Progenitor cell of endocrine pancreas (in vitro differentiated cells): ENCODE results near the gene PEX19. TPM values are rescaled to one million over a fixed set of nuclear protein-coding genes. Genes with fewer than 3 reads are reported as not detected.

ENCODE experiments used
- DNase-seq: peaks from one replicate; pipeline ENCODE4 v3.0.0; 2021; ENCODE audit warnings: low spot score; ENCODE audit not compliant: unreplicated experiment
- H3K27ac Mint-ChIP-seq: 2 replicates; pipeline ENCODE4 v1.8.0; 2021; ENCODE audit warnings: mild to moderate bottlenecking, moderate library complexity, mixed read lengths
- H3K27me3 Mint-ChIP-seq: 2 replicates; pipeline ENCODE4 v1.8.0; 2021; ENCODE audit warnings: mixed read lengths
- H3K36me3 Mint-ChIP-seq: 2 replicates; pipeline ENCODE4 v1.8.0; 2022; ENCODE audit warnings: mixed read lengths; ENCODE audit not compliant: insufficient read depth
- H3K4me1 Mint-ChIP-seq: 2 replicates; pipeline ENCODE4 v1.8.0; 2021; ENCODE audit warnings: low read depth, mixed read lengths
- H3K4me3 Mint-ChIP-seq: 2 replicates; pipeline ENCODE4 v1.8.0; 2021; ENCODE audit warnings: low read depth, mild to moderate bottlenecking, moderate library complexity, mixed read lengths
- H3K9me3 Mint-ChIP-seq: 2 replicates; pipeline ENCODE4 v1.8.0; 2021; ENCODE audit warnings: low read depth, mixed read lengths
- CTCF ChIP-seq: fragments of 200-600 bp; sonication (generic); IDR thresholded peaks from one replicate; pipeline ENCODE4 v1.5.0; 2021; ENCODE audit warnings: antibody characterized with exemption, mild to moderate bottlenecking; ENCODE audit not compliant: unreplicated experiment
- long read RNA-seq: library from polyadenylated mRNA; unstranded; transcript quantifications from one replicate; pipeline ENCODE4 v2.0.0, GENCODE V29; 2020
- total RNA-seq: library from RNA; stranded (reverse); gene quantifications from 2 replicates; pipeline ENCODE4 v1.2.1, GENCODE V29; 2021

PEX19 gene
- total RNA-seq: 73.8 and 74.8 TPM in 2 replicates
- long read RNA-seq, transcript PEX19-205 (7 exons, 3,504 nt): minor isoform, 23 of 254 reads
- long read RNA-seq, transcript PEX19-201 (8 exons, 3,661 nt): major isoform, 214 of 254 reads
- long read RNA-seq, partial matches to known transcripts: 11 of 254 reads
- long read RNA-seq, other reads (novel, unspliced or antisense): 5 of 254 reads

DNA sequence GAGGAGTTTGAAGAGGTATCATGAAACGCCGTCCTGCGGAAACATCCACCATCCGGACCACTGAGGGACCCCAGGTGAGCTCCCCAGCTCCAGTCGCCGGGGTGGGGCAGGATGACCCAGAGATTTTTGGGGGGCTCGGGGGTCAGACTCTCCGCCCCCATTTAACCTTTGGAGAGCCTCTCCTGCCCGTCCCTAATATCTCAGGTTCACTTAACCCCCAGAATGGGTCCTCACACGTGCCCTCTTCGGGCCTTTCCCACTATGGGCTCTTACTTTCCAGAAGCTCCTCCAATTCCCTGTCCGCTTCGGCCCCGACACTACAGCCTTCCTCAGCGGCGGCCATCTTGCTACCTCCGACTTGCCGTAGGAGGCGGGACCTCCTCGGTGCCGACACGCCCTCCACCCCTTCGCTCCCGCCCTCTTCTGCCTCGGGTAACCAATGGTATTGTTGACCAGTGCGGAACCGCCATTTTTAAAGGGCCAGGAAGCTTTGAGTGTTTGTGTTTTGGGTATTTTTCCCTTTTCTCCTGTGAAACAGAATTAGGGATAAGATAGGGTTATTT is at the start of gene PEX19:
Gene PEX19, minus strand, starts transcription at position 352 of the 563 bp plus-strand sequence. Its CDS starts 9 bp downstream, at position 343.
- Mint-ChIP-seq H3K27me3 (no peaks in the 10 kb centered on the region), H3K4me1 (peaks cover 11% of the 10 kb centered on the region), H3K4me3 (peak within 1 kb of the TSS; percentile 89), H3K27ac (peak within 1 kb of the TSS; percentile 96), H3K36me3 (peaks cover 13% of the 10 kb centered on the region), H3K9me3 (no peaks in the 10 kb centered on the region)
- peak; percentile 83 for DNase-seq
- TF ChIP-seq CTCF: no peak

GRCh38 chr1:160332516-160332915 is 47.6 kb upstream of the PEX19 start:
- peaks cover 21% of the 10 kb centered on the region for H3K36me3 Mint-ChIP-seq
- no peak overlapping the region for H3K27ac Mint-ChIP-seq
- no peaks in the 10 kb centered on the region for H3K4me1 Mint-ChIP-seq
- no peak for DNase-seq
- no peak overlapping the region for H3K4me3 Mint-ChIP-seq
- TF ChIP-seq CTCF: no peak
- no peaks in the 10 kb centered on the region for H3K9me3 Mint-ChIP-seq
- no peaks in the 10 kb centered on the region for H3K27me3 Mint-ChIP-seq

DNA sequence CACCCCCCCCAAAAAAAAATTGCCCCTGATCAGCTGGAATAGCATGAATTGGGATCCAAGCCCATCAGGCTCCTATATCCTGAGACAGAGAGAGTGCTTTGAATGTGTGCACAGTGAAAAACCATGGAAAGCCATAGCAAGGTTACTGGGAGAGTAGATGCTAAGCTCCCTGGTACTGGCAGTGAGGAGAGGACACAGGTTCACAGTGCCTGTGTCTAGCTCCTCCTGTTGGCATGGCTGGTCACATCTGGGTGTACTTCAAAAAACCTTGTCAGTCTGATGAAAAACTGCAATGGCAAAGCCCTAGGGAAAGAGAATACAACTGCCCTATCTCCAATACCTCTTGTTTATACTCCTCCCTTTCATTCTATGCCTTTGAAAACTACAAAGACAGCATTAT is 45.2 kb upstream of the PEX19 start:
- DNase-seq: no peak
- H3K27ac Mint-ChIP-seq: no peak overlapping the region
- H3K9me3 Mint-ChIP-seq: no peaks in the 10 kb centered on the region
- no peaks in the 10 kb centered on the region for H3K27me3 Mint-ChIP-seq
- H3K36me3 Mint-ChIP-seq: peaks cover 25% of the 10 kb centered on the region
- H3K4me1 Mint-ChIP-seq: no peaks in the 10 kb centered on the region
- no peak overlapping the region for H3K4me3 Mint-ChIP-seq
- no peak for TF ChIP-seq CTCF

- H3K4me1 Mint-ChIP-seq: no peaks in the 10 kb centered on the region
- DNase-seq: no peak
- no peaks in the 10 kb centered on the region for H3K27me3 Mint-ChIP-seq
- H3K27ac Mint-ChIP-seq: no peak overlapping the region
- H3K36me3 Mint-ChIP-seq: peaks cover 24% of the 10 kb centered on the region
- TF ChIP-seq CTCF: no peak
- no peaks in the 10 kb centered on the region for H3K9me3 Mint-ChIP-seq
- no peak overlapping the region for H3K4me3 Mint-ChIP-seq
These were observed 43.3 kb upstream of the PEX19 start for GRCh38 chr1:160328184-160328583.

GRCh38 chr1:160326418-160326817 is 41.5 kb upstream of the PEX19 start:
- DNase-seq: no peak
- Mint-ChIP-seq H3K9me3 (no peaks in the 10 kb centered on the region), H3K27ac (no peak overlapping the region), H3K27me3 (no peaks in the 10 kb centered on the region), H3K4me1 (no peaks in the 10 kb centered on the region), H3K4me3 (no peak overlapping the region), H3K36me3 (peaks cover 27% of the 10 kb centered on the region)
- TF ChIP-seq CTCF: no peak
